ENCODE results near the gene HSPBAP1. TPM values are rescaled to one million over a fixed set of nuclear protein-coding genes. Genes with fewer than 3 reads are reported as not detected.
"Not testable (repeated sequence)": the region's sequence is repeated elsewhere in the genome, so short reads cannot be mapped to it uniquely, and the experiment has no call there.

HSPBAP1 gene
- total and polyA plus RNA-seq, 9 donors, result 5.3 to 12.8 (median 9.3) TPM

GRCh38 chr3:122714273-122714672 is 79.4 kb downstream of the HSPBAP1 start:
- TF ChIP-seq EP300 (IDR thresholded peaks at IDR 0.05), result no peak
- TF ChIP-seq CTCF (IDR thresholded peaks at IDR 0.05), result no peak
- TF ChIP-seq POLR2A (IDR thresholded peaks at IDR 0.05), result no peak
- Histone ChIP-seq H3K4me3 (no peak overlapping the region), H3K4me1 (ENCODE audit: insufficient read depth) (no peaks in the 10 kb centered on the region), H3K9me3 (no peaks in the 10 kb centered on the region), H3K36me3 (no peaks in the 10 kb centered on the region), H3K27ac (no peak overlapping the region), H3K27me3 (no peaks in the 10 kb centered on the region)
- intact Hi-C loops (cut with DNase I), result no loop called here
- 80 to 93% (median 90%) methylated on average over 3 of the region's 3 CpGs for WGBS, 3 donors
- no peak for DNase-seq

- H3K27me3 ChIP-seq; DNase-seq; H3K9me3 ChIP-seq; H3K4me3 ChIP-seq; intact Hi-C loops (cut with DNase I); H3K36me3 ChIP-seq; H3K4me1 ChIP-seq (ENCODE audit: insufficient read depth); H3K27ac ChIP-seq: not testable (repeated sequence)
- 94 to 97% (median 96%) methylated on average over 1 of the region's 1 CpG for WGBS, 3 donors
Observed at GRCh38 chr3:122710616-122711251, 82.9 kb downstream of the HSPBAP1 start.

GRCh38 chr3:122705379-122705778 is 88.3 kb downstream of the HSPBAP1 start:
- no peak for TF ChIP-seq CTCF (IDR thresholded peaks at IDR 0.05)
- TF ChIP-seq POLR2A (IDR thresholded peaks at IDR 0.05), result no peak
- no peak for TF ChIP-seq EP300 (IDR thresholded peaks at IDR 0.05)
- Histone ChIP-seq H3K4me1 (ENCODE audit: insufficient read depth) (no peaks in the 10 kb centered on the region), H3K36me3 (no peaks in the 10 kb centered on the region), H3K4me3 (no peak overlapping the region), H3K27me3 (no peaks in the 10 kb centered on the region), H3K27ac (no peak overlapping the region), H3K9me3 (no peaks in the 10 kb centered on the region)
- intact Hi-C loops (cut with DNase I), result no loop called here
- 92 to 97% (median 96%) methylated on average over 1 of the region's 1 CpG for WGBS, 3 donors
- DNase-seq, result no peak

- H3K4me1 ChIP-seq (ENCODE audit: insufficient read depth), result no peaks in the 10 kb centered on the region
- H3K27ac ChIP-seq, result no peak overlapping the region
- H3K4me3 ChIP-seq, result no peak overlapping the region
- intact Hi-C loops (cut with DNase I), result no loop called here
- H3K27me3 ChIP-seq, result no peaks in the 10 kb centered on the region
- no peak for TF ChIP-seq EP300 (IDR thresholded peaks at IDR 0.05)
- TF ChIP-seq CTCF (IDR thresholded peaks at IDR 0.05), result no peak
- TF ChIP-seq POLR2A (IDR thresholded peaks at IDR 0.05), result no peak
- H3K9me3 ChIP-seq, result no peaks in the 10 kb centered on the region
- WGBS, 3 donors, result 83 to 92% (median 89%) methylated on average over 2 of the region's 2 CpGs
- no peak for DNase-seq
- no peaks in the 10 kb centered on the region for H3K36me3 ChIP-seq
Observed at GRCh38 chr3:122700193-122700592, 93.4 kb downstream of the HSPBAP1 start.

GRCh38 chr3:122697952-122698620 is 95.5 kb downstream of the HSPBAP1 start:
- WGBS, 3 donors, result 64 to 76% (median 76%) methylated on average over 2 of the region's 2 CpGs
- Histone ChIP-seq H3K4me3 (no peak overlapping the region), H3K9me3 (no peaks in the 10 kb centered on the region), H3K36me3 (no peaks in the 10 kb centered on the region), H3K27me3 (no peaks in the 10 kb centered on the region), H3K4me1 (ENCODE audit: insufficient read depth) (no peaks in the 10 kb centered on the region), H3K27ac (no peak overlapping the region)
- DNase-seq, result no peak
- intact Hi-C loops (cut with DNase I), result no loop called here
- TF ChIP-seq EP300 (IDR thresholded peaks at IDR 0.05), result no peak
- no peak for TF ChIP-seq POLR2A (IDR thresholded peaks at IDR 0.05)

Measured in ovary (tissue), 9 donors.